ENCODE measurements around the gene TMEM203. TPM values are rescaled to one million over a fixed set of nuclear protein-coding genes. Genes with fewer than 3 reads are reported as not detected.

The TMEM203 gene
- total RNA-seq, 1 donor from 2014 or later = 41.2 TPM

DNA sequence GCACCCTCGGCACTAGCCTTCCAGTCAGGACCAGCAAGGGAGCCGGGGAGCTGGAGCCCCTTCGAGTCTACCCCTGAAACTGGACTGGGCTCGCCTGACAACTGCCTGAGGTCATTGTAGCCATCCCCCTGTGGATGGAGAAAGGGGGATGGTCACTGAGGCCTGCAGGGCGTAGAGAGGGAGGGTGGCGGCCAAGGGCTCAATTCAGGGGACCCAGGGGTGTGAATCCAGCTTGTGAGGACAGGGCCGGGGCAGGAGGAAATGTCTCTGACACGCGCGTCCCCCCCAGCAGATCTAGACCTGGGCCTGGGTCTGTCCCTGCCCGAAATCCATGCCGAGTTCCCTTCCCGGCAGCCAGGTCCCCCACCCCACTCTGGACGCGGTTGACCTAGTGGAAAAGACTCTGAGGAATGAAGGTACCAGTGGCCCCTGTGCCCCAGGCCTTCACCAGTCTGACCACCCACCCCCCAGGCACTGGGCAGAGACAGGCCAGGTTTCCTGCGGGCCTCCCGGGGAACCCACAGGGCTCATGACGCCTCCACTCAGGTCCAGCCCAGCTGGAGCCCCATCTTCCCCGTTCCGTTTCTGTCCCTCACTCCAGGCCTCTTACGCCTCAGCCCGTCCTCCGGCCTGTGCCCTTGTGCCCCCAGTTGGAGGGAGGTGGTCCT lies 26.1 kb upstream of the TMEM203 start:
- Mint-ChIP-seq H3K4me3 (ENCODE audit: unreplicated experiment) (no peak overlapping the region), H3K4me1 (ENCODE audit: unreplicated experiment) (peaks cover 4% of the 10 kb centered on the region), H3K36me3 (ENCODE audit: unreplicated experiment) (no peaks in the 10 kb centered on the region), H3K27me3 (ENCODE audit: unreplicated experiment) (no peaks in the 10 kb centered on the region), H3K9me3 (ENCODE audit: unreplicated experiment) (no peaks in the 10 kb centered on the region), H3K27ac (ENCODE audit: unreplicated experiment) (no peak overlapping the region)
- TF ChIP-seq, protein P1, sequence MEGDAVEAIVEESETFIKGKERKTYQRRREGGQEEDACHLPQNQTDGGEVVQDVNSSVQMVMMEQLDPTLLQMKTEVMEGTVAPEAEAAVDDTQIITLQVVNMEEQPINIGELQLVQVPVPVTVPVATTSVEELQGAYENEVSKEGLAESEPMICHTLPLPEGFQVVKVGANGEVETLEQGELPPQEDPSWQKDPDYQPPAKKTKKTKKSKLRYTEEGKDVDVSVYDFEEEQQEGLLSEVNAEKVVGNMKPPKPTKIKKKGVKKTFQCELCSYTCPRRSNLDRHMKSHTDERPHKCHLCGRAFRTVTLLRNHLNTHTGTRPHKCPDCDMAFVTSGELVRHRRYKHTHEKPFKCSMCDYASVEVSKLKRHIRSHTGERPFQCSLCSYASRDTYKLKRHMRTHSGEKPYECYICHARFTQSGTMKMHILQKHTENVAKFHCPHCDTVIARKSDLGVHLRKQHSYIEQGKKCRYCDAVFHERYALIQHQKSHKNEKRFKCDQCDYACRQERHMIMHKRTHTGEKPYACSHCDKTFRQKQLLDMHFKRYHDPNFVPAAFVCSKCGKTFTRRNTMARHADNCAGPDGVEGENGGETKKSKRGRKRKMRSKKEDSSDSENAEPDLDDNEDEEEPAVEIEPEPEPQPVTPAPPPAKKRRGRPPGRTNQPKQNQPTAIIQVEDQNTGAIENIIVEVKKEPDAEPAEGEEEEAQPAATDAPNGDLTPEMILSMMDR (IDR thresholded peaks at IDR 0.05) = no peak
- DNase-seq (ENCODE audit: extremely low spot score, unreplicated experiment) = no peak

DNA sequence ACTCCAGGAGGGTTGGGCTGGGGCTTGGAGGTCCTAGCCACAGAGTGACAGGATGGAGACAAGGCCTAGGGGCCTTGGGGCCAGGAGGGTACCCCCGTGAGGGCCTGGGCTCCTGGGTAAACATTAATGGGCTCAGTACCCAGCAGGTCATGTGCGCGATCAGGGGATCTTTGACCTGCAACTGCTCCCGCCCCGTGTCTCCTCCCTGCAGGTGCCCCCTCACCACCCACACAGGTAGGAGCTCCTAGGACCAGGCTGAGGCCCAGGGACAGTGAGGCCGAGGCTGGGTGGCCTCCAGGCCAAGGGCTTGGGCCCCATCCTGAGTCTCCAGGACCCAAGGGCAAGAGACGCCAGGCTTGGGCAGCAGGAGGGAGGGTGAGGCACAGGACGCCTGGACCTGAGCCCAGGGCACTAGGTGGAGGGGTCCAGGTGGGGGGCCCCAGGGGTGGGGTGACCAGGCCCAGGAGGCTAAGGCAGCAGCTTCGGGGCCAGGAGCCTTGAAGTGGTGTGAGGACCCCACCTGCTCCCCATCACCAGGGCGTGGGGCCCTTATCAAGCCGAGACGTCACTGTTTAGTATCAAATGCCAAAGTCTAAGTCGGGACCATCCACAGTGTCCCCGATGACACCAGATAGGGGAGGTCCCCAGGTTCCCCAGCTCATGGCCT lies 25.4 kb upstream of the TMEM203 start, which contains the start of gene SLC34A3:
SLC34A3 (plus strand) TSS at position 197 of the 667 bp plus-strand sequence. CDS start 802 bp downstream, outside the sequence.
- H3K4me1 Mint-ChIP-seq (ENCODE audit: unreplicated experiment) = peaks cover 4% of the 10 kb centered on the region
- no peaks in the 10 kb centered on the region for H3K27me3 Mint-ChIP-seq (ENCODE audit: unreplicated experiment)
- no peaks in the 10 kb centered on the region for H3K9me3 Mint-ChIP-seq (ENCODE audit: unreplicated experiment)
- no peak for DNase-seq (ENCODE audit: extremely low spot score, unreplicated experiment)
- no peaks in the 10 kb centered on the region for H3K36me3 Mint-ChIP-seq (ENCODE audit: unreplicated experiment)
- H3K27ac Mint-ChIP-seq (ENCODE audit: unreplicated experiment) = no peak within 1 kb of the TSS
- no peak within 1 kb of the TSS for H3K4me3 Mint-ChIP-seq (ENCODE audit: unreplicated experiment)
- TF ChIP-seq, protein P1 (IDR thresholded peaks at IDR 0.05) = no peak

DNA sequence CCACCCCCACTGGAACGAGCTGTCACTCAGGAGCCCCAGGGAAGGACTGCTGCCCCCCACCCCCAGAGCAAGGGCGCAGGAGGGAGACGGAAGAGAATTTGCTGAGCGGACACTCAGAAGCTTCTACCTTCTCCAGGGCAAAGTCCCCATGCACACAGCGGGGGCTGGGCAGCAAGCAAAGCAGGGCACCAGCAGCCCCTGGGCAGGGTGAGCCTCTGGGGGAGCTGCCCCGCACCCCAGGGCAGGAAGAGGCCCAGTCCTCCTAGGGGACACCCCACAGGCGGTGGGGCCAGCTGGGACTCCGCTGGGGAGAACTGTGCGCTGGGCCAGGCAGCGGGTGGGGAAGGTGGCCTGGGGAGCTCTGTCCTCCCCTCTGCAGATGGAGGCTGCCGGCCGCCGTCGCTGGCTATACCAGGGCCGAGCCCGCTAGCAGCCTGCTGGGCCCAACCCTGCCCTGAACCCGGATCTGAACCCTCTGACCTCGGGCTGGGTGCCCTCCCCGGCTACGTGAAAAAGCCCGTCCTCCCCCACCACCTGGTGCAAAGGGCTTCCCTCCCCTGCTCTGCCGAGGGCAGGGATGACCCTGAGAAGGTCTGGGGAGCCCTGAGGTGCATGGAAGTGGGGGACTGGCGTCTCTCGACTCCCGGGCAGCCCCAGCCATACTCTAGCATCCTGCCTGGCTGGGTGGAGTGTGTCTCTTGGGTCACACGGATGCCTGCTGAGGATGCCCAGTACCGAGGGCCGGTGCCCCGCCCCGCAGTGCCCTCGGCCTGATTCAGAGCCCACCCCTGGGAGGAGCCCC lies 24.7 kb upstream of the TMEM203 start:
- no peaks in the 10 kb centered on the region for H3K9me3 Mint-ChIP-seq (ENCODE audit: unreplicated experiment)
- no peak overlapping the region for H3K27ac Mint-ChIP-seq (ENCODE audit: unreplicated experiment)
- no peak overlapping the region for H3K4me3 Mint-ChIP-seq (ENCODE audit: unreplicated experiment)
- H3K4me1 Mint-ChIP-seq (ENCODE audit: unreplicated experiment) = peaks cover 4% of the 10 kb centered on the region
- TF ChIP-seq, protein P1 (IDR thresholded peaks at IDR 0.05) = no peak
- no peaks in the 10 kb centered on the region for H3K27me3 Mint-ChIP-seq (ENCODE audit: unreplicated experiment)
- no peak for DNase-seq (ENCODE audit: extremely low spot score, unreplicated experiment)
- H3K36me3 Mint-ChIP-seq (ENCODE audit: unreplicated experiment) = no peaks in the 10 kb centered on the region

DNA sequence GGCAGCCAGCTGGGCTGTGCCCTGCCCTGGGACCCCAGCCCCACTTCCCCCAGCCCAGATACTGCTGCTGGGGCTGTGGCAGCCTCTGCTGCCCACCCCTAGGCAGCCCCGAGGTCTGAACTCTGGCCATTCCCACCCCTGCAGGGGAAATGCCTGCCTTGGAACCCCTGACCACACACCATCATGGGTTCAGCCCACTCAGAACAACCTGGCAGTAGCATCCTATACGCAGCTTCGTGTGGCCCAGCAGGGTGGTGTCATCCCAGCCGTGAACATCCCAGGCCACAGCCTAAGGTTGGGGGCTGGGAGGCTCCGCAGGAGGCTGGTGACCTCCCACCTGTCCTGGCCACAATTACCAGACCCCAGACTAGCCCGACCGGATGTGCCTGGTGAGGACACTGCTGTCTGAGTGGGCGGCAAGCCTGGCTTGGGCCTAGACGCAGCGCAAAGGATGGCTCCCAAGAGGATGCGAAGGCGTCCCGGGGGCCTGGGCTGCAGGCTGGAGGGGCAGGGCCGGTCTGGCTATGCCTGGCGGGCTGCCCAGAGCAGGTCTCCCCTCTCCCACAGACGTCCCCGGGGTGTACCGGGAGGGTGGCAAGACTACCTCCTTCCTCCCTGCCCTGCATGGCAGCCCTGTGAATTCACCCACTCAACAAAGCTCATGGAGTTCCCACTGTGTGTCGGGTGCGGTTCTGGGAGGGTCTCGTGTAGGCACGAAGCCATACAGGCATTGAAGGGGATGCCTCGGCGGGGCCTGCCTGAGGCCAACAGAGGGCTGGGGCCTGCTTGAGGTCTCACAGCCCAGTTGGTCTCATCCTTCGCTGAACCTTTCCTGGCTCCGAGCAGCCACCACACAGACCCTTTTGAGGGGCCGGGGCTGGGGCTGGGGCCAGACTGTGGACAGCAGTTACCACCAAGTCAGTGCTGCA lies 23.8 kb upstream of the TMEM203 start:
- TF ChIP-seq, protein P1 (IDR thresholded peaks at IDR 0.05) = no peak
- H3K36me3 Mint-ChIP-seq (ENCODE audit: unreplicated experiment) = no peaks in the 10 kb centered on the region
- H3K4me3 Mint-ChIP-seq (ENCODE audit: unreplicated experiment) = no peak overlapping the region
- no peak for DNase-seq (ENCODE audit: extremely low spot score, unreplicated experiment)
- H3K27ac Mint-ChIP-seq (ENCODE audit: unreplicated experiment) = no peak overlapping the region
- H3K4me1 Mint-ChIP-seq (ENCODE audit: unreplicated experiment) = peaks cover 4% of the 10 kb centered on the region
- no peaks in the 10 kb centered on the region for H3K9me3 Mint-ChIP-seq (ENCODE audit: unreplicated experiment)
- H3K27me3 Mint-ChIP-seq (ENCODE audit: unreplicated experiment) = no peaks in the 10 kb centered on the region

Data from osteocyte (in vitro differentiated cells).